ENCODE results near the gene ADH4. TPM values are rescaled to one million over a fixed set of nuclear protein-coding genes. Genes with fewer than 3 reads are reported as not detected.

Gene ADH4
- total and polyA plus RNA-seq, 10 of the 15 experiments (the other 5 are each of a cell fraction or from before 2014, with no cell fraction given), result not detected

DNA sequence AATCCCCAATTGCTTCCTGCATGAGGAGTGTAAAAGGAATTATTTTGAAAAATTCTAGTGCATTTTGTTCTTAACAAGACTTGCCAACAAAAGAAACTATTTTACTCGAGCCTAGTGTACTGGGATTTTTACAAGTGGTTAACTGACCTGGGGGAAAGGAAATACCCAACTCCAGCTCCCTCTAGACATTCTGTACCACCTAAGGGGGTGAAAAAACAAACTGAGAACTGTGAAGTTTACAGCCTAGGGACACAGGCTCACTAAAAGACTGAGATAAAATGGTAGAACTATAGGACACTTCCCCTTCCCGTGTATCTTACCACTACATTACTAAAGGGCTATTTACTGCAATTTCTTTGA, 52.9 kb downstream of the ADH4 start:
- no peaks in the 10 kb centered on the region for H4K20me1 ChIP-seq (ENCODE audit: control insufficient read depth, insufficient read depth)
- peaks cover 22% of the 10 kb centered on the region for H3K79me2 ChIP-seq (ENCODE audit: control insufficient read depth, insufficient read depth, low read length)
- ChIA-PET POLR2A (interaction anchor here (0.7 to 0.8 kb wide), 2 partner anchors 29 to 35 kb away, joined by 3 read pairs; no protein-coding TSS in a partner anchor), CTCF (interaction anchor here (0.6 to 1.2 kb wide), 6 partner anchors 96 to 318 kb away, joined by 3 to 7 read pairs (median 3); partner anchors contain the start of gene METAP1), SMC1A (ENCODE audit: uncharacterized antibody, unreplicated experiment) (interaction anchor here (0.7 to 1.3 kb wide), 6 partner anchors 10 to 996 kb away, joined by 3 to 6 read pairs (median 4); partner anchors contain the start of gene METAP1), RAD21 (ENCODE audit: unreplicated experiment) (interaction anchor here (1.0 to 1.1 kb wide), 2 partner anchors 96 to 314 kb away, joined by 3 to 4 read pairs; partner anchors contain the start of gene METAP1)
- no peak overlapping the region for H3K27ac ChIP-seq (ENCODE audit: control insufficient read depth, insufficient read depth)
- no TSS peak for BruUV-seq (replicated peaks)
- H3K4me2 ChIP-seq (ENCODE audit: control insufficient read depth, insufficient read depth), result no peak overlapping the region
- H3K4me1 ChIP-seq (ENCODE audit: control insufficient read depth, insufficient read depth, low read length), result no peaks in the 10 kb centered on the region
- no peak for TF ChIP-seq ZNF384 (IDR thresholded peaks at IDR 0.05; ENCODE audit: borderline replicate concordance, low read depth, low read length)
- peak; percentile 61 for TF ChIP-seq MEF2B (IDR thresholded peaks at IDR 0.05; ENCODE audit: partially characterized antibody, poor library complexity, severe bottlenecking)
- no peak for TF ChIP-seq YY1 (IDR thresholded peaks at IDR 0.05; ENCODE audit: low read depth, low read length)
- in situ Hi-C loops (cut with MboI), result loop anchor here (25.0 kb wide), 1 partner anchor 846 kb away; the partner anchor contains the start of gene DNAJB14
- no peak for FAIRE-seq
- no peak overlapping the region; the same call in 1 of the 2 replicates for H2AFZ ChIP-seq (ENCODE audit: control insufficient read depth, low read depth, low read length)
- intact Hi-C loops (cut with micrococcal nuclease; ENCODE audit: unreplicated experiment), result no loop called here
- no peak overlapping the region for H3K9ac ChIP-seq (ENCODE audit: control insufficient read depth, insufficient read depth, low read length)
- ATAC-seq, result peak; percentile 9
- no peak for DNase-seq (ENCODE audit: low read depth, low spot score)
- no peak overlapping the region; the same call in 1 of the 2 replicates for H3K4me3 ChIP-seq
- no peaks in the 10 kb centered on the region; the same call in 2 of the 3 replicates for H3K9me3 ChIP-seq (replicated peaks; ENCODE audit: control insufficient read depth, insufficient read depth, low read length)
- H3K27me3 ChIP-seq (replicated peaks in 1 of 2; ENCODE audit: control insufficient read depth in 2 of 2, insufficient read depth in 2 of 2, low read length in 1 of 2), result no peaks in the 10 kb centered on the region
- WGBS (ENCODE audit: insufficient coverage, insufficient replicate concordance, low lambda C conversion rate, missing lambda C conversion rate), result 34% methylated on average over 2 of the region's 2 CpGs
- no peaks in the 10 kb centered on the region for H3K36me3 ChIP-seq (ENCODE audit: control insufficient read depth in 2 of 2, insufficient read depth in 2 of 2, low read length in 1 of 2)

GRCh38 chr4:99090481-99091215, 53.4 kb downstream of the ADH4 start:
- no TSS peak for BruUV-seq (replicated peaks)
- no peak for TF ChIP-seq NFIC (IDR thresholded peaks at IDR 0.05; ENCODE audit: low read depth, low read length)
- TF ChIP-seq CEBPZ (IDR thresholded peaks at IDR 0.05; ENCODE audit: low read depth, low read length), result no peak
- TF ChIP-seq NFYA (IDR thresholded peaks at IDR 0.05; ENCODE audit: borderline replicate concordance, low read depth, low read length), result no peak
- no peak for TF ChIP-seq BRCA1 (IDR thresholded peaks at IDR 0.05; ENCODE audit: low read depth, low read length)
- TF ChIP-seq E4F1 (IDR thresholded peaks at IDR 0.05; ENCODE audit: borderline replicate concordance, partially characterized antibody), result no peak

More at GRCh38 chr4:99090481-99091215, 53.4 kb downstream of the ADH4 start:
- Histone ChIP-seq H3K36me3 (ENCODE audit: control insufficient read depth in 2 of 2, insufficient read depth in 2 of 2, low read length in 1 of 2) (no peaks in the 10 kb centered on the region), H2AFZ (ENCODE audit: control insufficient read depth, low read depth, low read length) (0 out of 2 replicates have a peak overlapping the region, but pooled peaks have one; percentile 12), H3K9ac (ENCODE audit: control insufficient read depth, insufficient read depth, low read length) (no peak overlapping the region), H3K79me2 (ENCODE audit: control insufficient read depth, insufficient read depth, low read length) (peaks cover 22% of the 10 kb centered on the region), H3K4me2 (ENCODE audit: control insufficient read depth, insufficient read depth) (0 out of 2 replicates have a peak overlapping the region, but pooled peaks have one; percentile 3), H3K27ac (ENCODE audit: control insufficient read depth, insufficient read depth) (no peak overlapping the region), H3K4me3 (no peak overlapping the region; the same call in 1 of the 2 replicates), H3K9me3 (replicated peaks; ENCODE audit: control insufficient read depth, insufficient read depth, low read length) (no peaks in the 10 kb centered on the region; the same call in 2 of the 3 replicates), H3K27me3 (replicated peaks in 1 of 2; ENCODE audit: control insufficient read depth in 2 of 2, insufficient read depth in 2 of 2, low read length in 1 of 2) (no peaks in the 10 kb centered on the region), H4K20me1 (ENCODE audit: control insufficient read depth, insufficient read depth) (no peaks in the 10 kb centered on the region), H3K4me1 (ENCODE audit: control insufficient read depth, insufficient read depth, low read length) (no peaks in the 10 kb centered on the region)
- ChIA-PET POLR2A (interaction anchor here (0.7 to 0.8 kb wide), 2 partner anchors 28 to 35 kb away, joined by 3 read pairs; no protein-coding TSS in a partner anchor), SMC1A (ENCODE audit: uncharacterized antibody, unreplicated experiment) (interaction anchor here (0.7 to 1.3 kb wide), 6 partner anchors 11 to 996 kb away, joined by 3 to 6 read pairs (median 4); partner anchors contain the start of gene METAP1), RAD21 (ENCODE audit: unreplicated experiment) (interaction anchor here (1.0 to 1.1 kb wide), 2 partner anchors 95 to 315 kb away, joined by 3 to 4 read pairs; partner anchors contain the start of gene METAP1), CTCF (interaction anchor here (0.6 to 1.2 kb wide), 6 partner anchors 95 to 319 kb away, joined by 3 to 7 read pairs (median 3); partner anchors contain the start of gene METAP1)
- DNase-seq (ENCODE audit: low read depth, low spot score) (no peak), ATAC-seq (no peak), FAIRE-seq (no peak)
- 88% methylated on average over 2 of the region's 2 CpGs for WGBS (ENCODE audit: insufficient coverage, insufficient replicate concordance, low lambda C conversion rate, missing lambda C conversion rate)
- in situ Hi-C loops (cut with MboI), result loop anchor here (25.0 kb wide), 1 partner anchor 847 kb away; the partner anchor contains the start of gene DNAJB14
- intact Hi-C loops (cut with micrococcal nuclease; ENCODE audit: unreplicated experiment), result no loop called here
